Stimulated activated CD8-positive, alpha-beta memory T cell treated with anti-CD3 and anti-CD28 coated beads, Interleukin-15, amount 100 ng/mL, for 1 hour (primary cell): ENCODE data around the gene TPSG1.
"Not testable (repeated sequence)": the region's sequence is repeated elsewhere in the genome, so short reads cannot be mapped to it uniquely, and the experiment has no call there.

ENCODE experiments used
- DNase-seq: peaks from one replicate; pipeline ENCODE4 v3.0.0-alpha.2; 2020; ENCODE audit warnings: low read depth

The TPSG1 gene

DNA sequence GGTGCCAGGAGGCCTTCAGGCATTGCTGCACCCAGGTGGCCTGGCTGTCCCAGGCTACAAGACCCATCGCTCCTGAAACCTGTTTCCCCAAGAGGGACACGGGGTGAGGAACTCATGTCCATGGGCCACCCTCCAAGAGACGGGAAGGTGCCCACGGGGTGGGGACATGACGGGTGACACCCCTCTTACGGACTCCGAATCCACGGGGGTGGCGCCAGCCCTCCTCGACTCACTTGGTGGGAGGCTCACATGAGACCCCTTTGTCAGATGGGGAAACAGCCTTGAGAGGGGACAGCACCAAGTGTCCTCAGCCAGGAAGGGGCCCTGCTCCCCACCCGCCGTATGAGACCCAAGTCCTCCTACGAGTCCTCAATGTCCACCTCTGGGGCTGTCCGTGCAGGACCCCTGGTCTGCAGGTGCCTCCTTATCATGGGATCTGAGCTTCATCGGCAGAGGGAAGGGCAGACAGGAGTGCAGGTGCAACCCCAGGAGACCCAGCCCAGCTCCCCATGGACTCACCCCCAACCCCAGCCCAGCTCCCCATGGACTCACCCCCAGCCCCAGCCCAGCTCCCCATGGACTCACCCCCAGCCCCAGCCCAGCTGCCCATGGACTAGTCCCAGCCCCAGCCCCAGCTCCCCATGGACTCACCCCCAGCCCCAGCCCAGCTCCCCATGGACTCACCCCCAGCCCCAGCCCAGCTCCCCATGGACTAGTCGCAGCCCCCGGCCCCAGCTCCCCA, 5.6 kb upstream of the TPSG1 start:
- DNase-seq: not testable (repeated sequence)

DNA sequence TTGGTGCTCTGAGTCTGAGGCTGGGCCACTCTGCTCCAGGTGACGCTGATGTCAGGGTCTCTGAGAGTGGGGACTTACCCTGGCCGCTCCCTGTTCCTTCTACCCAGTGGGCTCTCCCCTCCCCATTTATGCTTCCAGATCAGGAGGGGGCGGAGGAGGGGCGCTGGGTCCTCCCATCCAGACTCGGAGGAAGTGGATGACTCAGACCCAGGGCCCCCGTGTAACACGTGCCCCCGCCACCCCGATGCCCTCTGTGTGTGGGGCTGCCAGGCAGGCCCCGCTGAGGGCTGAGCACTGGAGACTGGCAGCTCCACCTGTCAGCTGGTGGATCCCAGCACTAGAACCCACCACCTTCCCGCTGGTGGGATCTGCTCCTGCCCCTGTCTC, 5.0 kb upstream of the TPSG1 start, which contains the start of gene TPSB2:
TPSB2 (minus strand) TSS at position 101 of the 387 bp plus-strand sequence. CDS start 233 bp downstream, outside the sequence.
- DNase-seq: not testable (repeated sequence)

DNA sequence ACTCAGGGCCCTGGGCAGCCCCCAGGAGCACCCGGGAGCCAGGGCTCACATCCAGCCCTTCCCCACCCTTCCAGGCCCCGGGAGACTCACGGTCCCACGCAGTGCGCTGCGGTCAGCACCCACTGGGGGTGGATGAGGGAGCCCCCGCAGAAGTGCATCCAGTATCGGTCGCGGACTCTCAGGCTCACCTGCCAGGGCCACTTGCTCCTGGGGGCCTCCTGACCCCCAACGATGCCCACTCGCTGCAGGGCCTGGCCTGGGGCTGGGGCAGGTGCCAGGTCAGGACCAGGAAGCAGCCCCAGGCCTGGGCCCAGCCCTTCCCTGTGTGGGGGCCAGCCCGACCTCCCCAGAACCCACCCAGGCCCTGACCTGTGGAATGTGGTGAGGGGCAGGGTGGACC, 4.4 kb upstream of the TPSG1 start:
- not testable (repeated sequence) for DNase-seq

DNA sequence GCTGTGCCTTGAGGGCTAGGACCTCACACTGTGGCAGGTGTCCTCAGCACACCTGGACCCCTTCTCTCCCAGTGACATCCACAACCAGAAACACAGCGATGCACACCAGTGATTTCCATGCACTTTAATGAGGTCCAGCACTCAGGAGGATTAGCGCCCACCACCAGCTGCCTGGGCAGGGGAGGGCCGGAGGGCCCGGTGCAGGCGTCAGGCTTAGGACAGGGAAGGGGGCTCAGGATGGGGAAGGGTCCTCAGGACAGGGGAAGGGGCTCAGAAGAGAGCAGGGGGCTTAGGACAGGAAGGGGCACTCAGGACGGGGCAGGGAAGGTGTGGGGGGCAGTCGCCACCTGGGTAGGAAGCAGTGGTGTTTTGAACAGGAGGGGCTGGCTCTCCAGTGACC, 3.2 kb upstream of the TPSG1 start:
- not testable (repeated sequence) for DNase-seq

DNA sequence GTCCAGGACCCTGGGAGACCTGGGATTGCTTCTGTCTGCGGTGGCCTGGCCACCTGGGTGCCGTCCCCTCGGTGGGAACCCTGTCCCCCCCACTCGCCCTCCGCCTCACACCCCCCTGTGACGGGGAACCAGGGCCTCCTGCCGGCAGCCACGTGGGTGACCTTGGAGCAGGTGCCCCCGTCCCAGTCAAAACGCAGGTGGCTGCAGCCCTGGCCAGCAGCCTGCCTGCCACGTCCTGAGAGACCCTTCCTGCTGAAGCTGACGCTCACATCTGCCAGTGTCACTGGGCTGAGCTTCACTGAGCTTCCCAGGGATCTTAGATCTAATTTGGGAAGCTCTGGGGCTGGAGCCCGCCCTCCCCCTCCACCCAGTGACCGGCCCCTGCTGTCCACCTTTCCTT, 1.6 kb upstream of the TPSG1 start:
- DNase-seq: not testable (repeated sequence)

DNA sequence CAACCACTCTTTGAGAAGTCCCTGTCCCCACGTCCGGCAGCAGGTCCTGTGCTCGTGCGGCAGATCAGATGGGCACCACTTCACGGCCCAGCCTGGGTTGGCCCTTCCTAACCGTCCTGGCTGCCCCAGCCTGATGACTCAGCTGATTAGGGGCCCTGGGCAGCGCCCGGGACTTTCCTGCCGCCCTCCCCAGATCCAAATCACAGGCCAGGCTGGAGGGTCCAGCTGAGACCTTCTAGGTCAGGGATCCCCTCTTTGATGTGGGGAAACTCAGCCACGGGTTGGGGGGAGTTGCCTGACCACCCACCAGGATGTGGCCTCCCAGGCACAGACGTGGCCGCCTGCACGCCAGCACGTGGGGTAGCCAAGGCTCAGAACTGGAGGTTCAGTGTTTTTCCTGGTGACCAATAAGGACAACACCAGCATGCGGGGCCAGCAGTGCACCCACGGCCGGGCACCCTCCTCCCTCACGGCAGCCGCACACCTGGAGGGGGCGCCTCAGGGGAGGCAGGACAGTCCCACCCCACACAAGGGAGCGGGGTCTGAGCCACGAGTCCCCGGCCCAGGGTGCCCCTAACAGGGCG, 752 bp upstream of the TPSG1 start:
- not testable (repeated sequence) for DNase-seq

DNA sequence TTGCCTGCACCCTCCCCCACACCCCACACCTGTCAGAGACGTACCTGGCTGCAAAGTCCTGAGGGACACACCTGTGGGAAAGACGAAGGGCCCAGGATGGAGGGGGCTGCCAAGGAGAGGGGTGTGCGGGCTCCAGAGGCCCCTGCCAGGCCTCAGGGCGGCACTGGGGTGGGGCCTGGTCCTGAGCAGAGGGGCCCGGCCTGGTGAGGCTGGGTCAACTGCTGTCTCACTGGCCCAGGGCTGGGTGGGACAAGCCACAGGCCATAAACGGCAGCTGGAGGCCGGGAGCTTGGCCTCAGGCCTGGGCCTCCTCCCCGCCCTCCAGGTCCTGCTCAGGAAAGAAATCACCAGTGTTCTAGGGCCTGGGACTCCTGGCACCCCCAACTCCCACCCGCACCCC, 510 bp downstream of the TPSG1 start:
- DNase-seq: no peak

DNA sequence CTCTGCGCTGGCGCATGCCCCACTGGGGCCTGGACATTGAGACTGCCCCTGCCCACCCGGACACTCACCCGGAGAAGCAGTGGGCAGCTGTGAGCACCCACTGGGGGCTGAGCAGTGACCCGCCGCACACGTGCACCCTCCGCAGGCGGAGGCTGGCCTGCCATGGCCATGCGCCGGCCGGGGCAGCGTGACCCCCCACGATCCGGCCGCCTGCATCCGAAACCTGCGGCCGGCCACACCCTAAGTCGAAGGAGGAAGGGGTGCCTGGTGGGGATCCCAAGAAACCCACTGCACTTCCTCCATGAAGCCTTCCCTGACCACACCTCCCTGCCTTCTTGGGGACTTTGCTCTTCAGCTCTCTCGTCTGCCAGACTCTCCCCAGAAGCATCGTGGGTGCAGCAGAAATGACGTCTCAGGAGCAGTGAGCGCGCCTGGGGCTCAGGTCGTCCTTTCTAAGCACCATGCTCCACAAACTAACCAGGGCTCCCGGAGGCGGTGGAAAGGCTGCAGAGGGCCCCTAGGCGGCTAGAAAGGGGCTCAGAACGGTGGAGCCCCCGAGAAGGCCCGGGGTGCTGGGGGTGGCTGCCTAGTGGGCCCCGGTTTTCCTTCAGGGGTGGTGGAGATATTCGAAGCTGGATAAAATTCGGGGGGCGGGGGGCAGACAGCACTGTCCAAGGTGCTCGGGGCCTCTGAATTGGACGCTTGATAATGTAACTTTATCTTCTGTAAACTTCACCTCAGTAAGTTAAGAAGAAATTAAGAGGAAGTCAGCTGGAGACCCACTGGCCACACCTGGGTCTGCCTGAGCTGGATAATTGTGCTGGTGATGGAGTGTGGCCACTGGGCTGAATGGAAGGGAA, 1.5 kb downstream of the TPSG1 start:
- DNase-seq: no peak

DNA sequence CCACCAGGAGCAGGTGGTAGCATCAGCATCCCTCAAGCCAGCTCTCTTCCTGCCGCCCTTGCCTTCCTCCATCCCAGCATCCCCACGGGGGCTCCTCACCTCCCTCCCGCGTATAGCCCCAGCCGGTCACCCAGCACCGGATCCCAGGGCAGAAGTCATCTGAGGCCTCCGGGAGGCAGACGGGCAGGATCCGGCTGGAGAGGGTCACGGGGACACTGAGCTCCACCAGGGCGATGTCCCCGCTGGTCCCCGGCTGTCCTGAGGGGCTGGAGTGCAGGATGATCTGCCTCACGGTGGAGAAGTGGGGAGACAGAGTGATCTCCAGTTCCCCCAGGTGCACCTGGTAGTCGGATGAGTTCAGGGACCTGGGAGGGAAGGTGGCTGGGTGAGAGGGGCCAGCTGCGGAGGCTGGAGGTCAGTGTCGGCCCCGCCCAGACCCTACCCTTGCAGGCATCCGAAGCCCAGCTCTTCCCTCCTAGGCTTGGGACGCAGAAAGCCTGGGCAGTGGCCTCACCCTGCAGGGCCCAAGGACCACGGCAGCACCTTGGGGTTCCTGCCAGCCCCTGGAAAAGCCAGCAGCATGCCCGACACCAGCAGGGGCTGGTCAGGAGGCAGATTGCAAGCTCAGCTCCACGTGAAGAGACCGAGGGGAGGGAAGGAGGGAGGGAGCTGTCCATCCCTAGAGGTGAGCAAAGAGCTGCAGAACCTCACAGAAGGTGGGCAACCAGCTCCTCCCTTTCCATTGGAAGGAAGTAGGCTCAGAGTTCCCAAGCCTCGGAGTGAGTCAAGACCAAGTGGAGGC, 2.3 kb downstream of the TPSG1 start:
- no peak for DNase-seq

DNA sequence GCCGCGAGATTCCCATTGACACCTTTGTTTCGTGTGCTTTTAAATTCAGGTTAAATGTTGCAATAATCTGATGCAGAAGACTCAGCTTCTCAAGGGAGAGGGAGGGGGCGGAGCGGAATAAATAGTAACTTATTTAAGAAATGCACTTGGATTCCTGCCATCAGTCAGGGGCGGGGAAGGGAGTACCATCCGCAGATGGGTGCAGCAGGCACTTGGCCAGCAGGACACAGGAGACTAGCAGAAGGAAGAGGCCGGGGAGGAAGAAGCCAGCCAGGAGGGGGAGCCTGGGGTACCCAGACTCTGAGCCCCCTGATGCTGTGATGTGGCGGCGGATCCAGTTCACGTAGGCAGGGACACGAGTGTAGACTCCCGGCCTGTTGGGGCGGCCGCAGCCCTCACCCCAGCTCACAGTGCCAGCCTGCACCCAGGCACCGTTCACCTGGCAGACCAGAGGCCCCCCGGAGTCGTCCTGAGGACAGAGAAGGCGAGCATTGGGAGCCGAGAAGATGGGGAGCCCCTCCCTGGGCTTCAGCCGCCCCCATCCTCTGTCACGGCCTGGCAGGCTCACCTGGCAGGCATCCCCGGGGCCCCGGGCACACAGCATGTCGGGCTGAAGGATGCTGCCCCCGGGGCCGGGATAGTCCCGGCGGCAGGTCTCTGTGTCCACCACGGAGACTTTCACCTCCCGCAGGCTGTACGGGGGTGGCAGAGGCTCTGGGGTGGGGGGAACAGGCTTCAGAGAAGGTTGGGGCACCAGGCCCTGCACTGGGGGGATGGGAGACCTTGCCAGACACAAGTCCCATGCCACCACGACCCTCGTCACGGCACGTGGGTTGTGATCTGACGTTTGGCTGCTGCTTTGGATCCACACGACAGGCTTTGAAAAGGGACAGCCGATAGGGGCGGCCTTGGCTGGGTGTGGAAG, 3.2 kb downstream of the TPSG1 start:
- no peak for DNase-seq

DNA sequence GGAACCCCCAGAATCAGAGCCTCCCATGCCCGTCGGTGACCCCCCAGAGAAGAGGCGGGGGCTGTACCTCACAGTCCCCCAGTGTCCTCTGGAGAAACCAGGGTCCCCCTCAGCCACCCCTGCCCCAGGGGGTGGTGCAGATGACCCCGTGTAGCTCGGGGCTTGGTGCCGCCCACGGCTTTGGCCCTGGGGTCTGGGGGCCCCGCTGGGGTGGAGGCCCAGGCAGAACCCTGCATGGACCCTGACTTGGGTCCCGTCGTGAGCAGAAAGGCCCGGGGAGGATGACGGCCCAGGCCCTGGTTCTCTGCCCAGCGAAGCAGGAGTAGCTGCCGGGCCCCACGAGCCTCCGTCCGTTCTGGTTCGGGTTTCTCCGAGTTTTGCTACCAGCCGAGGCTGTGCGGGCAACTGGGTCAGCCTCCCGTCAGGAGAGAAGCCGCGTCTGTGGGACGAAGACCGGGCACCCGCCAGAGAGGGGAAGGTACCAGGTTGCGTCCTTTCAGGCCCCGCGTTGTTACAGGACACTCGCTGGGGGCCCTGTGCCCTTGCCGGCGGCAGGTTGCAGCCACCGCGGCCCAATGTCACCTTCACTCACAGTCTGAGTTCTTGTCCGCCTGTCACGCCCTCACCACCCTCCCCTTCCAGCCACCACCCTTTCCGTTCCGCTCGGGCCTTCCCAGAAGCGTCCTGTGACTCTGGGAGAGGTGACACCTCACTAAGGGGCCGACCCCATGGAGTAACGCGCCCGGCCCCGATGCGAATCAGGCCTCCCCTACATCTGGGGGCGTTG, 4.0 kb downstream of the TPSG1 start:
- no peak for DNase-seq

DNA sequence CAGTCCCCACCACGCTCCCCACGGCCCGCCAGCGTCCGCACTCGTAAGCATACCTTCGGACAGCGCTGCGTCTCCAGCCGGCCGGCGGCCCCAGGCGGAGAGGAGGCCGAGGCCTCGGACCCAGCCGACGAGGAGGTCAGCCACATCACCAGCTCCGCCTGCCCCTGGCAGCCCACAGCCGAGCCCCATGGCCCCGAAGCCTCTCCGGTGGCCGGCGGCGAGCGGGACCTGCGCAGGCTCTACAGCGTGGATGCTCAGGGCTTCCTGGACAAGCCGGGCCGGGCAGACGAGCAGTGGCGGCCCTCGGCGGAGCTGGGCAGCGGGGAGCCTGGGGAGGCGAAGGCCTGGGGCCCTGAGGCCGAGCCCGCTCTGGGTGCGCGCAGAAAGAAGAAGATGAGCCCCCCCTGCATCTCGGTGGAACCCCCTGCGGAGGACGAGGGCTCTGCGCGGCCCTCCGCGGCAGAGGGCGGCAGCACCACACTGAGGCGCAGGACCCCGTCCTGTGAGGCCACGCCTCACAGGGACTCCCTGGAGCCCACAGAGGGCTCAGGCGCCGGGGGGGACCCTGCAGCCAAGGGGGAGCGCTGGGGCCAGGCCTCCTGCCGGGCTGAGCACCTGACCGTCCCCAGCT, 4.9 kb downstream of the TPSG1 start:
- no peak for DNase-seq

DNA sequence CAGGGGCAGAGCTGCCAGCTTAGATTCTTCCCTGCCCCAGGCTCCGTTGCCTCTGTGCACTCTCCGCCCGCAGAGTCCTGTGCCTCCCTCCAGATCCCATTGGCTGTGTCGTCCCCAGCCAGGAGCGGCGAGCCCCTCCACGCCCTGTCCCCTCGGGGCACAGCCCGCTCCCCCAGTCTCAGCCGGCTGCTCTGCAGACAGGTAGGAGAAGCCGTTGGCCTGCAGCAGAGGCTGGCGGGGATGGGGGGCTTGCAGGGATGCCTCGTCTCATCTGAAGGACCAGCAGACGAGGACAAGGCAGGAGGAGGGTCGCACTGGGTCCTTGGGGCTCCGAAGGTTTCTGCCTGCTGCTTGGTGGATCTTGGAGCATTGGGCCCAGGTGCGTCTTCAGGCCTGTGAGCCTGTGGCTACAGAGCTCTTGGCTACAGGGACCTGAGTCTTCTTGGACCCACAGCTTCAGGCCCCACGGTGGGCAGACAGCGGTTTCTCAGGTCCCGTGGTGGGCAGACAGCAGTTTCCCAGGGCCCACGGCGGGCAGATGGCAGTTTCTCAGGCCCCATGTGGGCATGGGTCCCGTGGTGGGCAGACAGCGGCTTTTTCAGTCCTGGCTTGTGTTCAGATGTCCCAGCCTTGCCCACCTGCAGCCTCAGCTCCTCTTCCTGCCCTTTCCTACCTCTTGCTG, 6.0 kb downstream of the TPSG1 start:
- DNase-seq: no peak

DNA sequence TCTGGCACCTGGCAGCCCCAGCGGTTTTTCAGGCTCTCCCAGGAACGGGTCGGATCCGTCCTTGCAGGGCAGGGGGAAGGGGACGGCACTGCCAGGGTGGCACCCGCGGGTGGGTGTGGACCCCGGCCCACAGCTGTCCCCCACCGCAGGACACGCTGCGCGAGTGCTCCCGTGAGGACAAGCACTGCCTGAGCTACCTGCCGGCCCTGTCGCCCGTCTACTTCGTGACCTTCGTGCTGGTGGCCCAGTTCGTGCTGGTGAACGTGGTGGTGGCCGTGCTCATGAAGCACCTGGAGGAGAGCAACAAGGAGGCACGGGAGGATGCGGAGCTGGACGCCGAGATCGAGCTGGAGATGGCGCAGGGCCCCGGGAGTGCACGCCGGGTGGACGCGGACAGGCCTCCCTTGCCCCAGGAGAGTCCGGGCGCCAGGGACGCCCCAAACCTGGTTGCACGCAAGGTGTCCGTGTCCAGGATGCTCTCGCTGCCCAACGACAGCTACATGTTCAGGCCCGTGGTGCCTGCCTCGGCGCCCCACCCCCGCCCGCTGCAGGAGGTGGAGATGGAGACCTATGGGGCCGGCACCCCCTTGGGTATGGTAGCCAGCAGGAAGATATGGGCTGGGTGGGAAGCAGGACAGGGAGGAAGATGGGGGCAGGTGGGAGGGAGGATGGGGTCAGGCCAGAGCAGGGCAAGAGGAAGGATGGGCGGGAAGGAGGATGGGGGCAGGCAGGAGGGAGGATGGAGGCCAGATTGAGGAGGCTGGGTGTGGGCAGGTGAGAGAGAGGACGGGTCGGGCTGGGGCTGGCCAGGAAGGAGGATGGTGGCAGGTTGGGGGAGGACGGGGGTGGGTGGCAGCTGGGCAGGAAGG, 6.8 kb downstream of the TPSG1 start:
- no peak for DNase-seq

DNA sequence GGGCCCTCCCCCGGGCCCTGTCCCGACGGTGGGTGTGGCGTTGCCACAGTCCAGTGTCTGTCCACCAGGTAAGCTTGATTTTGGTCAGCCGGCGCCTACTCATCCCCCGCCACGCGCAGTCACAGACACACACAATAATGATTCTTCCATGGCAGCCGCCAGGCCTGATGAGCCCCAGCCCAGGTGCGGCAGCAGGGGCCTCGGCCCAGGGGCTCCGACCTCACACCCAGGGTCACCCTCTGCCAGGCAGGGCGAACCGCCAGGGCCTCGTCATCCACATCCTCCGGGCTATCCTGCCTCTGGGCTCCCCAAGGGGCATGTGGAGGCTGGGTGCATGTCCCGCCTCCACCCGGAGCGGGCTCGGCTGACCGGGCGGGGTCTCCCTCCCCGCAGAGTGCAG, 7.5 kb downstream of the TPSG1 start:
- DNase-seq: no peak

DNA sequence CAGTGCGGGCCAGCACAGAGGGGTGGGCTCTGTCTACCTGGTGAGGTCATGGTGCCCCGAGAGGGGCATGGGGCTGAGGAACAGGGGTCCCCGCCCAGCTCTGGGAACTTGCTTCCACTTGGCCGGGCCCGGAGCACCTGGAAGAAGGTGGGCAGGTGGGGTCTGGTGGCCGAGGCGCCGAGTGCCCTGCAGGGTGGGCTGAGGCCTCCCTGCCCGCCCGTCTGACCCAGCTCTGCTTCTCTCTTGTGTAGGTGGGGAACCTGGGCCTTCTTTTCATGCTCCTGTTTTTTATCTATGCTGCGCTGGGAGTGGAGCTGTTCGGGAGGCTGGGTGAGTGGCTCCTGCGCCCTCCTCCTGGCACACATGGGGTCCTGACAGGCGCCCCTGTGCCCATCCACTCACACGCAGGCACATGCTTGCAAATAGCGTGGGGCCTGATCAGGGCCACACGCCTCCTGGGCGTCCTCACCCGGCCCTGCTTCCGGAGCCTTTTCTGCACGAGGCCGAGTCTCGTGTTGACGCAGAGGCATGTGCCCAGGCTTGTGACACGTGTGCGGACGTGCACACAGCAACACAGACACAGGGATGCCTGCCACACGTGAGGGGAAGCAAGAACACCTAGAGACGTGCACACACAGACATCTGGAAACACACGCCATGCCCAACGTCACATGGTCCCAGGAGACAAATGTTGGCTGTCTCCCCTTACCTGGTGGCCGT, 8.2 kb downstream of the TPSG1 start:
- no peak for DNase-seq

DNA sequence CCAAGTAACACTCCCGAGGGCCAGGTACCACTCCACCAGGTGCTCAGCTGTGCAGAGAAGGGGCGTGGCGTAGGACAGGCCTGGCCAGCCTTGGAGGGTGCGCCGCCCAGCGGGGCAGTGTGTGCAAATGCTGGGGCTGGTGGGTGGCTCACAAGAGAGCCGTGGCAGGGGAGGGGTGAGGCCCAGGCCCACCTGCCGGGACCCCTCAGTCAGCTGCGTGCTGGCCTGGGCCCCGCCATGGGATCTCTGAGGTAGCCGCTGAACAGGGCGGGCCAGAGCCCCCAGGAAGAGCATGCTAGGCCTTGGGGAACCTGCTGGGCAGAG, 8.8 kb downstream of the TPSG1 start:
- DNase-seq: no peak
